Astrocyte of the cerebellum (primary cell): Measurements from ENCODE around the gene OR8B12.
"Not testable (repeated sequence)": the region's sequence is repeated elsewhere in the genome, so short reads cannot be mapped to it uniquely, and the experiment has no call there.

Experiments
- DNase-seq: peaks from one replicate; pipeline ENCODE4 v3.0.0-alpha.2; 2011; ENCODE audit warnings: low read depth
- H3K4me3 ChIP-seq: 2 replicates; pipeline ENCODE4 v1.5.1; 2011; ENCODE audit warnings: mild to moderate bottlenecking, low read depth, low read length, moderate library complexity
- CTCF ChIP-seq: IDR thresholded peaks from 2 replicates; pipeline ENCODE4 v1.5.1; 2012; ENCODE audit warnings: low read length, low read depth, moderate library complexity, mild to moderate bottlenecking; ENCODE audit errors: missing control alignments
- in situ Hi-C: cut with HindIII; loops from 2 replicates; pipeline ENCODE4 v1.10.0; 2017; ENCODE audit warnings: low sequenced_read_pairs

Gene OR8B12

GRCh38 chr11:124517314-124517713 lies 26.1 kb downstream of the OR8B12 start:
- no peak for DNase-seq
- no peak for TF ChIP-seq CTCF
- in situ Hi-C loops = no loop called here
- H3K4me3 ChIP-seq = no peak overlapping the region

GRCh38 chr11:124514675-124515074 lies 28.8 kb downstream of the OR8B12 start:
- H3K4me3 ChIP-seq, DNase-seq, in situ Hi-C loops: not testable (repeated sequence)

GRCh38 chr11:124514131-124514530 lies 29.3 kb downstream of the OR8B12 start:
- no peak for TF ChIP-seq CTCF
- no peak for DNase-seq
- in situ Hi-C loops = no loop called here
- no peak overlapping the region for H3K4me3 ChIP-seq

- in situ Hi-C loops = no loop called here
- H3K4me3 ChIP-seq = no peak overlapping the region
- no peak for DNase-seq
- no peak for TF ChIP-seq CTCF
These were observed 31.7 kb downstream of the OR8B12 start for GRCh38 chr11:124511745-124512144.

GRCh38 chr11:124510279-124510678 lies 33.2 kb downstream of the OR8B12 start:
- no peak overlapping the region for H3K4me3 ChIP-seq
- in situ Hi-C loops = no loop called here
- no peak for DNase-seq
- no peak for TF ChIP-seq CTCF

- in situ Hi-C loops = no loop called here
- DNase-seq = no peak
- no peak overlapping the region for H3K4me3 ChIP-seq
- TF ChIP-seq CTCF = no peak
These were observed 43.7 kb downstream of the OR8B12 start for GRCh38 chr11:124499711-124500110.

GRCh38 chr11:124493016-124493655 lies 50.3 kb downstream of the OR8B12 start:
- no peak overlapping the region for H3K4me3 ChIP-seq
- in situ Hi-C loops = no loop called here
- no peak for DNase-seq
- TF ChIP-seq CTCF = no peak
